GM21576 (cell line): Measurements from ENCODE around the gene UBAP1L.

Source experiments
- ATAC-seq: cut with Tn5 transposase; IDR thresholded peaks from one replicate; pipeline ENCODE4 v1.9.1; 2021; ENCODE audit warnings: mild to moderate bottlenecking, moderate library complexity; ENCODE audit not compliant: unreplicated experiment

The UBAP1L gene

DNA sequence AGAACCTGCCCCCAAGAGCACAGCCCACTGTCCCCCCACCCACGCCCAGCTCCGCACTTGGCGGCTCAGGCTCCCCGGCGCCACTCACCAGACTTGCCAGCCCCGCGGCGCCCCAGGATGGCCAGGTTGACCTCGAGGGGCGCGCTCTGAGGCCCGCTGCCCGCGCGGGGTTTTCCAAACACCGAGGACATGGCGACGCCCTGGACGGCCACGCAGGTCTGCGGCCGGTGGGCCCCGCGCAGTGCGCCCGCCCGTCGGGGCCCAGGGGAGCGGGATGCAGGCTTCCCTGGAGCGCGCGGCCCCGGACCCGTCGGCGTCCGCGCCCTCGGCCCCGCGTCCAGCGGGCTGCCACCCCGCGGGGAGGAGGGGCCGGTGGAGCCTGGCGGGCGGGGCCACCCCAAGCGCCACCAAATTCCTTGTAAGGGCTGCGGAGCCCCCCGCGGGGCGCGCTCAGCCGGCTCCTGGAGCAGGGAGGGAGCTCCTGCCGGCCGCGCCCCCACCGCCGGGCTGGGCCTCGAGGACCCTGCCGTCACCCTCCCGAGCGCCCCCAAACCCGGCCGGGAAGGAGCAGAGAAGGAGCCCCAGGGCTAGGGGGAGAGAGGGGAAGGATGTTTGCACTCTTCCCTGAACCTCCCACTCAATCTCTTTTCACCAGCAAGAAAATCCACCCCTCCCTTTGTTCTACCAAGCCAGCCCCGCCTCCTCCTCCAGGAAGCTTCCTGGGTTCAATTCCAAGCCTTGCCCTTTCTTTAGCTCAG is 47.2 kb downstream of the UBAP1L start, which contains the start of gene RASL12:
Gene RASL12 (minus strand): TSS at position 347 of the 758 bp plus-strand sequence. CDS start 156 bp downstream, at position 191.
- ATAC-seq, result no peak

DNA sequence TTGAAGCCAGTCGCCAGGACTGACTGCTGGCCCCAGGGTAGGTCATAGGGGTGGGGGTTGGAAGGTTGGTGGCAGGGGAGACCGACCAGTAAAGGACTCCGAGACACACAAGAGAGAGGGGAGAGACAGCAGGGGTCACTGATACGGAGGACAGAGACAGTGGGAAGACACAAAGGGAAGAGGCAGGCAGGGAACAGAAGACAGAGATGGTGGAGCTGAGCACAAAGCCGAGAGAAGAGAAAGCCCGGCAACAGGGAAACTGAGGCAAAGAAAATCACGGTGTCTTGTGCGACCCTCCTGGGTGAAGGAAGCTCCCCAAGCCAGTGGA is 47.7 kb downstream of the UBAP1L start:
- ATAC-seq, result no peak

DNA sequence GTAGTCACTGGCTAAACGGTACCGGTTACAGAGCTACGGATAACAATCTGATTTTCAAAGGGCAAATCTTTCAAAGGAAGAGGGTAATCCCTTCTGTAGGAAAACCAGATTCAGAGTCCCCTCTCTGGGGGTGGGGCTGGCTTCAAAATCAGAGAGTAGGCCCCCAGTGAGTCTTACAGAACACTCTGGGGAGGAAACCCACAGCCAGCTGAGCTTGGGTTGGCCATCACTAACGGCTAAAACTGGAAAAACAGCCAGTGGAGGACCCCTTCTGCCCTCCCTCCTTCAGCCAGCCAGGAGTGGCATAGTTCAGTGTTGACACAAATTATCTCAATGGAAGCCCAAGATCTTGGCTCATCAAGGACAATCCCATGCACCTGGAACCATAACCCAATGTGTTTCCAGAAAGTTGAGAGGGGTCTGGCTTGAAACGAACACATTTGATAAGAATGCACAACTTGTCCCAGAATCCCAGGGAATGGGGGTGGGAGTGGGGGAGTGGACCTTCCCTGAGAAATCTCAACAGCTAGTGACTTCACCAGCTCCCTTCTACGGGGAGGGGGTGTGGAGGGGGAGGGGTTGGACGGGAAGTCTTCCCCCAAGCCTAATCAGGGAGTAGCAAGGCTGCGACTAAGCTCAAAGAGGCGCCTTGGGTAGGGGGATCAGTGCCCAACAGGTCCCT is 48.2 kb downstream of the UBAP1L start:
- no peak for ATAC-seq

DNA sequence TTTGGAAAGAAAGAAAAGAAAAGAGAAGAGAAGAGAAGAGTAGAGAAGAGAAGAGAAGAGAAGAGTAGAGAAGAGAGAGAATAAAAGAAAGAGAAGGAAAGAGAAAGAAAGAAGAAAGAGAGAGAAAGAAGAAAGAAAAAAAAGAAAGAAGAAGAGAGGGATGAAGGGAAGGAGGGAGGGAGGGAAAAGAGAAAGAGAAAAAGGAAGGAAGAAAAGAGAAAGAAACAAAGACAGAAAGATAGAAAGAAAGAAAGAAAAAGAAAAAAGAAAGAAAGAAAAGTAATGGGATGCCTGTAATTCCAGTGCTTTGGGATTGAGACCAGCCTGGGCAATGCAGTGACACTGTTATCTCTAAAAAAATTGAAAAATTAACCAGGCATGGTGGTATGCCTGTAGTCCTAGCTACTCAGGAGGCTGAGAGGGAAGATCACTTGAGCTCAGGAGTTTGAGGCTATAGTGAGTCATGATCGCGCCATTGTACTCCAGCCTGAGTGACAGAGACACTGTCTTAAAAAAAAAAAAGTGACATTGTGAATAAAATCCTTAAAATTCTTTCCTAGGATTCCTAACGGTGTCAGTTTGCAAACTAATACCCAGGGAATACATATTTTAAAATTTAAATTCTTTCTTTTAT is 48.9 kb downstream of the UBAP1L start:
- ATAC-seq, result no peak

DNA sequence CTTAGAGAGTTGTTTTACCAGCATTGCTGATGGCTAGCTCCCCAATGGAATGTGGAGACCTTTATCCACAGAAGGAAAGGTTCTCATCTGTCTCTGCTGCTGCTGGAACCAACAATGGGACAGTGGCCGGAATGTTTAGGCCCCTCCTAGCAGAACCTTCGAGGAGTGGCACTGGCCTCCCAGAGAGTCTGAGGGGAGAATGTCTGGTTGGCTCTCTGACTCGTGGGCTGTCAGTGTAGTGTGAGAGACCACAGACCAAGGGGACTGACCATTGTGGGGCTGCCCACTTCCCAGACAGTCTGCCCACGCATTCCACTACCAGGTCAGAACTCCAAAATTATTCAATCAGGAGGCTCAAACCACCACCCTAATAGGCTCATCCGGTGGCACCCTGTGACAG is 52.3 kb downstream of the UBAP1L start:
- ATAC-seq, result no peak

DNA sequence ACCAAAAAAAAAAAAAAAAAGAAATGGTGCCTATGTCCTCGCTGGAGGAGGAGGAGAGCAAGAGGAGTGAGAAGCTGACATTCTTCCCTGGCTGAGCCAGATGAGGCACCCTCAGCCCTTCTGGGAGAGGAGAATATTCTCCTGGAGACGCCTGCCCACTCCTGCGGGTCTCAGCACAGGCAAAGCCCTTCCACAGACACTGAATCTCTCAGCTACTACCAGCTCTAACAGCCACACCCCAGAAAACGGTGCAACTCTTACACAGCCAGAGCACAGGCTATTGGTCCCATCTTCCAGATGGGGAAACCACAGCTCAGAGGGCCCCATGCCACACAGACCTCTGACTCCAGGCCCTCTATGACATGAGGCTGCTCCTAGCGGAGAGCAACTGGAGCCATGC is 52.9 kb downstream of the UBAP1L start:
- no peak for ATAC-seq

DNA sequence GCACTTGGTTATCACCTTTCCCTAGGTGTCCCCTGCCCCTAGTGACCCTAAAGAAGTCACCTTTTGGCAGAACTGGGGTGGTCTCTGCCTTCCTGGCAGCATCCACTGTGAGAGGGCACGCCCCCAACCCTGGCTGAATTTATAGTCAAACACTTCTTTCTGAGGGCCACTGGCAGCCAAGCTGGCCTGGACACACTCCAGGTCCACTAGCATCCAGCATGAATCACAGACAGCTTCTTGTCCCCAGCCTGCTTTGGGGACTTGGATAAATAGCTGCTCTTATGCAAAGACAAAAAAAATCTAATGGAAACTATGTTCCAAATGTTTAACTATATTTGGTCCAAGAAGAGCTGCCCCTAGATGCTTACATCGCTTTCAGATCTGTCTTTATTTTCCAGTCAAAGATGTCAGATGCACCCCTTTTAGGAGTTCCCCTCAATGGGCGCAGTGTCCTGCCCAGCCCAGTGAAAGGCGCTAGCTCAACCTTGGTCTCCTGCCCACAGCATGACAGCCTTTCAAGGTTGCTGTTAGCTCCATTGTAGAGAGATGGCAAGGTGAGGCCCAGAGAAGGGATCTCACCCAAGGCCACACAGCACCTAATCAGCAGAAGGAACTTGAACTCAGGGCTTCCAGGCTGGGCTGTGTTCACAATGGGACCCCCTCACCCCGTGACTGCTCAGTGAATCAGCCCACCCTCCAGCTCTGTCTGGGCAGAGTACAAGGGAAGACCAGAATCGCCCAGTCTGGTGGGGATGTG is 54.2 kb downstream of the UBAP1L start:
- no peak for ATAC-seq

GRCh38 chr15:65059931-65060596 is 54.9 kb downstream of the UBAP1L start:
- ATAC-seq, result no peak

GRCh38 chr15:65059369-65059750 is 55.6 kb downstream of the UBAP1L start:
- ATAC-seq, result no peak

DNA sequence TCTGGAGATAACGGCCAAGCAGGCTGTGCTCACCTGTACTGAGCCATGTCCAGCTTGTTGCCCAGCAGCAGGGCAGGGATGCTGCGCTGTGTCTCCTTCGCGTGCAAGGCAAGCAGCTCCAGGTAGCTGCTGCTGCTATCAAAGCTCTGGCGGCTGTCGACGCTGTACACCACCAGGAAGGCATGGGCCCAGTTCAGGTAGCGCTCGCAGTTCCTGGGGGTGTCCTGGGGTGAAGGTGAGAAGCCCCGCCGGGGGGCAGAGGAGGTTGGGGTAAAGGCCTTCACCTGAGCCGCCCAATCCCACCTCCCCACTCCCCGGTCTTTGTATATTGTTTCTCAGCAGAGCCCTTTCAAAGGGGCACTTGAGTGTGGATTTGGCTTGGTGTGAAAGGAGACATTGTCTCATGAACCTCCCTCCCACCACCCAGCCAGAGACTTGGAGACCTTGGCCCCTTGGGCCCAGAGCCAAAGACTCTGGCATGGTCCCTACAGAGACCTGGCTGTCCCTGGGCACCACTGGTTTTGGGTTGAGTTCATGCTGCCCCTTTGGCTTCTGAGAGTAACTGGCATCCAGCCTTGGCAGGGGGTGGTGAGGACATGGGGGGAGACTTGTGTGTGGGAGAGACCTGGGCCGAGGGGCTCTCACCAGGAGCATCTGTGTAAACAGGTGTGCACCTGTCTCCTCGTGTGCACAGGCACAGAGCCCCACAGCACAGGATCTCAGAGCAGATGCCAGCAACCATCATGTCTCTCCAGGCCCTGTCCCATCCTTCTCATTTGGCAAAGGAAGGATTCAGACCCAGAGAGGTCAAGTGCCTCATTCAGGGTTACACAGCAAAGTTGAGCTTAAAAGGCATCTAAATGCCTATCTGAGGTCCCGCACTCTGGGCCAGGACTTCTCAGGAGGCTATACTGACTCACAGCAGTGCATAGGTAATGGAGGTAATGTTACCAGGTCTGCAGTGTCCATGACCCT is 56.3 kb downstream of the UBAP1L start:
- no peak for ATAC-seq

DNA sequence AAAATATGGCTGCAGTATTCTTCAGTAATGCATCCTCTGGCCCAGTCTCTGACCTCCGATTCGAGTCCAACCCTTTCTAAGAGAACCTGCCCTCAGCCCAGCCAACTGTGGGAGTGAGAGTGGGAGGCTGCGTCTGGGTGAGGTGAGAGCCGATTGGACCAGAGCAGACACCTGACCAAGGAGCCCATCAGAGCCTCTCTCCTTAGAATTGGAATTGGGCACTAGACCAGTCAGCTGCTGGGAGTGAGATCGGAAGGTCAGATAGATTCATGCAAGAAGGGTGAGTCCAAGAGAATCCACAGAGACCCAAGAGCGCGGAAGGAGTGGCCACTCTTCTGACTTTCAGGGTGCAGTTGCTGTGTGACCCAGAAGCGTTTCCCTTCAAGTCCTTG is 57.5 kb downstream of the UBAP1L start:
- ATAC-seq, result no peak

- no peak for ATAC-seq
Observed at GRCh38 chr15:65056868-65057548, 58.0 kb downstream of the UBAP1L start.

GRCh38 chr15:65056106-65056505 is 58.9 kb downstream of the UBAP1L start:
- no peak for ATAC-seq

- no peak for ATAC-seq
Observed at GRCh38 chr15:65055201-65055870, 59.7 kb downstream of the UBAP1L start.

GRCh38 chr15:65054333-65055200 is 60.4 kb downstream of the UBAP1L start:
- no peak for ATAC-seq

GRCh38 chr15:65052956-65053355 is 62.0 kb downstream of the UBAP1L start:
- ATAC-seq, result no peak

- no peak for ATAC-seq
Observed at GRCh38 chr15:65051266-65051665, 63.7 kb downstream of the UBAP1L start.

GRCh38 chr15:65050270-65050669 is 64.7 kb downstream of the UBAP1L start:
- no peak for ATAC-seq
